HG02623 (cell line): ENCODE measurements around the gene DIP2C.
"Not testable (repeated sequence)": the region's sequence is repeated elsewhere in the genome, so short reads cannot be mapped to it uniquely, and the experiment has no call there.

ENCODE experiments used
- ATAC-seq: cut with Tn5 transposase; IDR thresholded peaks from one replicate; pipeline ENCODE4 v1.9.1; 2021; ENCODE audit warnings: moderate library complexity; ENCODE audit not compliant: unreplicated experiment

The DIP2C gene

DNA sequence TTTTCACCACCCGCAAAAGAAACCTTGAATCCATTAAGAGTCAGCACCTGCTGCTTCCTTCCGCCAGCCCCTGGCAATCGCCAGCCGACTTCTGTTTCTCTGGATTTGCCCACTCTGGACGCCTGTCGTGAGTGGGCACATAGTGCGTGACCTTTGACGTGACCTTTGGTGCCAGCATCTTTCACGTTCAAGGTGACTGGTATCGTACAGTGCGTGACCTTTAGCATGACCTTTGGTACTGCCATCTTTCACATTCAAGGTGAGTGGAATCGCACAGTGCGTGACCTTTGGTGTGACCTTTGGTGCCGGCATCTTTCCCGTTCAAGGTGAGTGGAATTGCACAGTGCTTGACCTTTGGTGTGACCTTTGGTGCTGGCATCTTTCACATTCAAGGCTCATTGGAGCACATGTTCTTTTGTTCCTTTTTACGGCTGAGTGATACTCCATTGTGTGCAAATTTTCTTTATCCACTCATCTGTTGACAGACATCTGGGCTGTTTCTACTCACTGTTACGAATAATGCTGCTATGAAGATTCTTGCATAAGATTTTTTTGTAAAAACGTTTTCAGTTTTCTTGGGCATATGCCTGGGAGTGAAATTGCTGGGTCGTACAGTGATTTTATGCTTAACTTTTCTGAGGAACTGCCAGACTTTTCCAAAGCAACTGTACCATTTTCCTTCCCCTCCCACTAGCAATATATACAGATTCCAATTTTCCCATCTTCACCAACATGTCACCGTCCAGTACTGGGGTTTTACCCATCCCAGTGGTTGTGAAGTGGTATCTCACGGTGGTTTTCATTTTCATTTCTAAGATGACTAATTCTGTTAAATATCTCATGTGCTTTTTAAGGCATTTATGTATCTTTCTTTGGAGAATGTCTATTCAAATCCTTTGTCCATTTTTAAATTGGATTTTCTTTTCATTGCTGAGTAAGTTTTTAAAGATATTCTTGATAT is 145.3 kb downstream of the DIP2C start:
- no peak for ATAC-seq

- ATAC-seq = no peak
These were observed 146.3 kb downstream of the DIP2C start for GRCh38 chr10:543131-543530.

DNA sequence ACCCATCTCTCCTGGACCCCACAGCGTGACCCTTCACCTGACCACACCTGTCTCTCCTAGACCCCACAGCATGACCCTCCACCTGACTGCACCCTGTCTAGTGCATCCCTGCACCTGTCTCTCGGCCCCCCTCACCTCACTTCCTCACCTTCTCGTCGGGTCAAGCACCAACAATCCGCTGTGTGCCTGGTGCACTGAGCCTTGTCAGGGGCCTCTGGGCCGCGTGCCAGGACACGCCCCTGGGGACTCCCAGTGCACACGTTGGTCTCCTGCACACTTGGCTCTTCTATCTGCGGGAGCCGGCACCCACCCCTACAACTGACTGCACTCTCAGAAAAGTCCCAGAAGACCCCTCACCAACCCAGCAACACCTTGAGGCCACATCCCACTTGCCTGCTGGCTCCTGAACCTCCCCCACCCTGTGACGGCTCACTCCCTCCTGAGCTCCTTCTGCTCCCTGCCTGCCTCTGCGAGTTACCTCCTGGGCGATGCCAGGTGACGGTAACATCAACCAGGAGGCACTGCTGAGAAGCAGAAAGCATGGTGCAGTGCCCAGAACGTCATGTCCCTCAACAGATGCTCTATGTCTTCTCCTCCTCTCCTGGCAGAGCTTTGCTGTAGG is 147.6 kb downstream of the DIP2C start:
- ATAC-seq = no peak

GRCh38 chr10:541041-541440 is 148.4 kb downstream of the DIP2C start:
- no peak for ATAC-seq

DNA sequence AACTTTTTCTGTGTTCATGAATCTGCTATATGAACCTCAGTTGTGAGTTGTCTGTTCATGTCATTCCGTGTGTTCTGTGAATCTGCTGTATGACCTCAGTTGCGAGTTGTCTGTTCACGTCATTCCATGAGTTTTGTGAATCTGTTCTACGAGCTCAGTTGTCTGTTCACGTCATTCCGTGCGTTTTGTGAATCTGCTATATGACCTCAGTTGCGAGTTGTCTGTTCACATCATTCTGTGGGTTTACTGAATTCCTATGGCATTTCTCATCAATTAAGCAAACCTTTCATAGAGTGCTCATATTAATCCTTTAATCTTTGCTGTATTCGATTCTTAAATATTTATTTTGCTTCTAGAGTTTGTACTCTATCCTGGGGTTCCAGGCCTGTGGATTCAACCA is 150.6 kb downstream of the DIP2C start:
- ATAC-seq = no peak

- ATAC-seq = no peak
These were observed 152.5 kb downstream of the DIP2C start for GRCh38 chr10:536935-537334.

DNA sequence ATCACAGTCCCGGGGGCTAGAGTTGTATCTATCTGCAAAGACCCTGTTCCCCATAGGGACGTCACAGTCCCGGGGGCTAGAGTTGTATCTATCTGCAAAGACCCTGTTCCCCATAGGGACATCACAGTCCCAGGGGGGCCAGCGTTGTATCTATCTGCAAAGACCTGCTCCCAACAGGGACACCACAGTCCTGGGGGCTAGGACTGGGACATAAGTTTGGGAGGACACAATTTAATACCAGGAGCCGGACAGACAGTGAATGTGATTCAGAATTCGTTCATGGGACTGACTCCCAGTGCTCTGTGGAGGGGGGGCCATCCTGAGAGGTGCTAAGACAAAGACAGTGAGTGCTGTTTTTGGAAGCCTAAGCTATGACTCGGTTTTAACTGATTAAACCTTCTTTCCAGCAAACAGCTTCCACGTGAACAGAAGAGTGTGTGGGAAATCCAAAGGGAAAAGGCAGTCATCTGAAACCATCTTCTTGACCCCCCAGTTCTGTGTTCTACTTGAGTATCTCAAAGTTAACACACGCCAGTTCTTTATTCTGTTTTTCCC is 153.0 kb downstream of the DIP2C start:
- ATAC-seq = no peak

GRCh38 chr10:535952-536351 is 153.5 kb downstream of the DIP2C start:
- ATAC-seq = no peak

DNA sequence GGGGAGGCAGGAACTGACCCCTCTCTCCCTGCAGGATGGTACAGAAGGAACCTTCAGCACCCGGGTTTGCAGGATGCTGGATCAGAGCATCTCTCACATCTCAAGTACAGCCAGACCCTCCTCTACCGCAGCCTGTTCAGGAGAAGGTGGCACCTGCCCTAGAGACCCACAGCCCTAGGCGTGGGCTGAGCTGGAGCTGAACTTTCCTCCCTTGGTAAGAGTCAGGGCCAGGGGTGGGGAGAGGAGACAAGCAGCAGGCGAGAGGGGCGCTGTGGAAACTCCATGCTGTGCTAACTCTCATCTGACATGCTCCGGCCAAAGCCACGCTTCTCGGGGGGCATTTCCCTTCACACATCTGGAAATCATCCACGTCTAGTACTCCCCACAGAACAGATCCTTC is 154.4 kb downstream of the DIP2C start:
- no peak for ATAC-seq

DNA sequence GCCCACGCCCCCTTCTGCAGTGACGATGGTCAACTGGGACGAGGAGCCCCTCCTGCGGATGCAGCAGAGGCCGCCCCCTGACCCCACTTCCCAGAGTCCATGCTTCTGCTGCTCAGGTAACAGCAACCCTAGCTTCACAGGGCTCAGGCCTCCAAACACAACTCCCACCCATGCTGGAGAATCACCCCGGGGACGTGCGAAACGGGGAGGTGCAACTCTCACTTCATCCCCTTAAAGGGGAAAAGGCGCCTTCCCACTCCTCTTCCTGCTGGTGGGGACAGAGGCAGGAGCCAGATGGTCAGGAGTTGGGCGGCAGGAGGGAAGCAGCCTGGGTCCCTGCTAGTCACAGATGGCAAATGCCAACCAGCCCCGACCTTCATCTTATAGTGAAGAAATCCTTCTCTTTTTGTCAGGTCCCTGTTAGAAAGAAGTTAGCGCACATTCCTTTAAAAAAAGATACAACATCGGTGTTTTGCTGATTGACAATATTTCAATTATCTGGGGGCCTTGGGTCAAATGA is 155.4 kb downstream of the DIP2C start:
- ATAC-seq = no peak

DNA sequence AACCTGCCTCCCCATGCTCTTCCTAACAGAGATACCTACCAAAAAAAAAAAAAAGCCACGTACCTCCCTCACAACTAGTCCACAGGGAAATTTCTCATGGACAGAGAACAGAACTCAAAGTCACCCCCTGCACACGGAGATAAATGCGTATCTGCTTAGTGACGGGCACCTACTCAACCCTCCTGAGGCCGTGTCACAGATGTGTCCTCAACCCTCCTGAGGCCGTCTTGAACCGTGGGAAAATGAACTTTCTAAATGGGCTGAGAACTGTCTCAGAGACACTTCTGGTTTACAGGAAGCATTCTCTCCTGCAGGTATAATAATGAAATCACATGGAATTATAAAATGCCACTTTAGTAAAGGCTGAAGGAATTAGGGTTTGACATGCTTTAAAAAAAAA is 155.9 kb downstream of the DIP2C start:
- no peak for ATAC-seq

- no peak for ATAC-seq
These were observed 156.3 kb downstream of the DIP2C start for GRCh38 chr10:533186-533585.

DNA sequence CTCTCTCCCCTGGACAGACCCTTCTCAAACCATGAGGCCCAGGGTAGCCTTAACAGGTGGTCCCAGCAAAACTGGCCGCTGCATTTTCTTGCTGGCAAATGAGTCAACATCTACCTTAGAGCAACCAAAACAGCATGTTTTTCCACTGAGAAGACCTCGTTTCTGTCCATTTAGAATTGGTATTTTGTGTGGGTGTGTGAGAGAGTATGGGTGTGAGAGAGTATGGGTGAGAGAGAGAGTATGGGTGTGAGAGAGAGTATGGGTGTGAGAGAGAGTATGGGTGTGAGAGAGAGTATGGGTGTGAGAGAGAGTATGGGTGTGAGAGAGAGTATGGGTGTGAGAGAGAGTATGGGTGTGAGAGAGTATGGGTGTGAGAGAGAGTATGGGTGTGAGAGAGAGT is 157.1 kb downstream of the DIP2C start:
- ATAC-seq = not testable (repeated sequence)

GRCh38 chr10:531541-531940 is 157.9 kb downstream of the DIP2C start:
- no peak for ATAC-seq

- no peak for ATAC-seq
These were observed 158.8 kb downstream of the DIP2C start for GRCh38 chr10:530717-531116.

DNA sequence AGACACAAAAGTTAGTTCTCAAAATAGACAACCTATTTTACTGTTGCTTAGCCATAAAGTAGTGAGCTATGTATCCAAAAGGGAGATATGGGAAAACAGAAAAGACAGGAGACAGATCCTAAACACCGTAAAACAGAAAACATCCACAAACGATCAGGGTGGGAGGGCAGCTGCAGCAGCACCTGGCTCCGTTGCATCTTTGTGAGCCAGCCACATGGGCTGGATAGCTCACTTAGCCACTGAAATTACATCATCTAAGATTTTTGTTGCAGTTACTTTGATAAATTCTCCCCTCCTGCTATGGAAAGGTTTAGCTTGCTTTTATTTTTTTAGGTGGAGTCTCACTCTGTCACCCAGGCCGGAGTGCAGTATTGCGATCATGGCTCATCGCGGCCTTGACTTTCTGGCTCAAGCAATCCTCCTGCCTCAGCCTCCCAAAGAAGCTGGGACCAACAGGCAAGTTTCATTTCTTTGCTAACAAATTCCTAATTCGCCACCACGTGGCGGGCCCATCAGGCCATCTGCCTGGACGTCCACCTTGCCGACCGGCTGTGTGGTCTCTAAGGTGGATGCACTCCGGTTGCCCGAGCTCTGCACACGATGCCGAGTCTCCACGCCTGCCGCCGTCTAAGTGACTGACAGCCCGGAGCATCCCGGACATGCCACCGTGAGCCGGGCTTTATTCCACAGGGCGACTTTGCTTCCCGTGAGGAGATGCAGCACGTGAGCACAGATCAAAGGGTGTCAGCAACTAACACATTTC is 159.8 kb downstream of the DIP2C start:
- ATAC-seq = no peak

- ATAC-seq = no peak
These were observed 161.0 kb downstream of the DIP2C start for GRCh38 chr10:528173-529165.

DNA sequence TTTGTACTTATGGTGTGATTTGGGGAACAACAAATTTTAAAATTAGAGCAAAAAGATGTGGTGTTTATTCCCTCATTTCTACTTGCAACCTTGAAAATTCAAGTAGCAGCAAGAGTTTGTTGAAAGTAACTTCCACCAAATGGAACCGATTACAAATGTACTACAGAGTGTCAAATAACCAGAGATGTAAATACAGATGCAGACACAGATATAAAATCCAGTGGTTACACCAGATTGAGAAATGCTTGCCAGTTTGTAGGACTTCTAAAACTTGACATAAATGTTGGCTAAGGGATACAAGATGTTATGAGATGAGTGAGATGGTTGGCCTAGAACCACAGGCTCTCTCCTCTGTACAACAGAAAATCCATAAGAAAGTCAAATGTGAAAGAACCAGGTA is 162.1 kb downstream of the DIP2C start:
- no peak for ATAC-seq

GRCh38 chr10:526651-527312 is 162.7 kb downstream of the DIP2C start:
- no peak for ATAC-seq
